MCF 10A (cell line): ENCODE results near the gene GLI2. TPM values are rescaled to one million over a fixed set of nuclear protein-coding genes. Genes with fewer than 3 reads are reported as not detected.

ENCODE experiments used
- BruUV-seq: library from RNA; stranded (reverse); fragments of 400-500 nt; replicated peaks from 2 replicates; lab custom pipeline; 2021; lab: Mats Ljungman, UMichigan
- CTCF ChIA-PET: fragments of 300-600 bp; sonication (Branson Sonifier 250); formaldehyde crosslinking; extraction: SDS; loops from one replicate; lab custom pipeline; 2021; ENCODE audit warnings: antibody characterized with exemption, inconsistent platforms; lab: Yijun Ruan, JAX
- POLR2A ChIA-PET: fragments of 300-600, 350-650 bp; sonication (Branson Sonifier 250); formaldehyde crosslinking; extraction: SDS; loops from one replicate; lab custom pipeline; 2020; ENCODE audit warnings: antibody characterized with exemption, inconsistent platforms; lab: Yijun Ruan, JAX
- DNase-seq: peaks from one replicate; pipeline ENCODE4 v3.0.0-alpha.2; 2018; ENCODE audit not compliant: unreplicated experiment
- H3K27ac Mint-ChIP-seq: one replicate; pipeline ENCODE4 v1.8.0; 2022; ENCODE audit warnings: mild to moderate bottlenecking, low read depth, mixed read lengths; ENCODE audit not compliant: unreplicated experiment
- H3K27me3 Mint-ChIP-seq: one replicate; pipeline ENCODE4 v1.8.0; 2022; ENCODE audit warnings: mixed read lengths; ENCODE audit not compliant: insufficient read depth, unreplicated experiment
- H3K36me3 Mint-ChIP-seq: one replicate; pipeline ENCODE4 v1.8.0; 2022; ENCODE audit warnings: mild to moderate bottlenecking, moderate library complexity, mixed read lengths; ENCODE audit not compliant: insufficient read depth, unreplicated experiment
- H3K4me1 Mint-ChIP-seq: one replicate; pipeline ENCODE4 v1.8.0; 2022; ENCODE audit warnings: mixed read lengths; ENCODE audit not compliant: insufficient read depth, unreplicated experiment
- H3K4me3 Mint-ChIP-seq: one replicate; pipeline ENCODE4 v1.8.0; 2022; ENCODE audit warnings: mild to moderate bottlenecking, moderate library complexity, mixed read lengths; ENCODE audit not compliant: unreplicated experiment
- H3K9me3 Mint-ChIP-seq: one replicate; pipeline ENCODE4 v1.8.0; 2022; ENCODE audit warnings: mixed read lengths; ENCODE audit not compliant: unreplicated experiment
- CTCF ChIP-seq: fragments of 200-600 bp; IDR thresholded peaks from one replicate; pipeline ENCODE4 v1.8.0; 2022; ENCODE audit warnings: antibody characterized with exemption, mild to moderate bottlenecking; ENCODE audit not compliant: unreplicated experiment
- intact Hi-C: fragments of 100-400 bp; cut with micrococcal nuclease; formaldehyde crosslinking; loops from 2 replicates; pipeline ENCODE4 v1.14.1; 2022
- total RNA-seq: library from RNA; stranded (reverse); gene quantifications from 2 replicates; pipeline ENCODE4 v1.2.3, GENCODE V29; 2022

Gene GLI2
- total RNA-seq, 1 experiment from 2014 or later: 0.61 TPM

- Mint-ChIP-seq H3K27ac (no peak overlapping the region), H3K9me3 (no peaks in the 10 kb centered on the region), H3K4me1 (peaks cover 8% of the 10 kb centered on the region), H3K36me3 (no peaks in the 10 kb centered on the region), H3K4me3 (no peak overlapping the region), H3K27me3 (no peaks in the 10 kb centered on the region)
- BruUV-seq: no TSS peak
- ChIA-PET POLR2A (no interaction called here), CTCF (no interaction called here)
- TF ChIP-seq CTCF: no peak
- DNase-seq: no peak
- intact Hi-C loops: loop anchor here (10.0 kb wide), 1 partner anchor 64 kb away; no protein-coding TSS in a partner anchor
Measured at GRCh38 chr2:120731175-120731574, 4.5 kb upstream of the GLI2 start.

GRCh38 chr2:120732506-120733237, 3.0 kb upstream of the GLI2 start:
- ChIA-PET POLR2A (no interaction called here), CTCF (interaction anchor here (0.7 to 1.3 kb wide), 6 partner anchors 37 to 347 kb away, joined by 3 to 9 read pairs (median 4); no protein-coding TSS in a partner anchor)
- DNase-seq: no peak
- H3K9me3 Mint-ChIP-seq: no peaks in the 10 kb centered on the region
- no peaks in the 10 kb centered on the region for H3K36me3 Mint-ChIP-seq
- no peak for TF ChIP-seq CTCF
- BruUV-seq: no TSS peak
- H3K27me3 Mint-ChIP-seq: peaks cover 12% of the 10 kb centered on the region
- no peak overlapping the region for H3K27ac Mint-ChIP-seq
- intact Hi-C loops: loop anchor here (10.0 kb wide), 1 partner anchor 62 kb away; no protein-coding TSS in a partner anchor
- no peak overlapping the region for H3K4me3 Mint-ChIP-seq
- H3K4me1 Mint-ChIP-seq: peaks cover 8% of the 10 kb centered on the region

DNA sequence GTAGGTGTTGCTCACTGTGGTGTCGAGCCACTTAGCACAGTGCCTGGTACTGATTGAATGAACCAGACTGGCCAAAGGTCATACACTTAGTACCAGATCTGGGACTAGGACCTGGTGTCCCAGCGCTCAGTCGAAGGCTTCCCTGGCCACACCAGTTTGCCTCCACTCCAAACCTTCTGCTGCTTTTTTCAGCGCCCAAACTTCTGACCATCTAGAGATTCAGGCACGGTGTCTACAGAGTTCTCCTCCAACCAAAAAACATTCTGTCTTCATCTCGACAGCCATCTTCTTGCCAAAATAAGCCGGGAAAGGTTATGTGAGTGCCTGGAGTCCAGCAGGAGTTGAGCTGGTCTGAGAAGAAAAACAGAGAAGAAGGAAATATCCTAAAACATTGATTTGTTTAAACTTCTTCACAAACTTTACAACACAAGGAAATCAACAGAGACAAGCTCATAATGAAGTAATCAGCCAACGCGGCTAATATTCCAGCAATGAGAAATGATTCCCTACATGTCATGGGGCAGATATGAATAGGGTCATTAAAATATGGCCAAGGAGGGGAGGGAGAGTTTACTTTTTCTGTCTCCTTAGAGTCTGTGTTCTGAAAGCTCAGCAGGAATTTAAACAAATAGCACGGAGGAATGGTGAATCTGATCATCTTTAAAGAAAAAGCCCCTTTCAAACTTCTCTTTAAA, 2.3 kb upstream of the GLI2 start:
- no peak for TF ChIP-seq CTCF
- Mint-ChIP-seq H3K9me3 (no peaks in the 10 kb centered on the region), H3K36me3 (no peaks in the 10 kb centered on the region), H3K27ac (no peak overlapping the region), H3K4me1 (peaks cover 8% of the 10 kb centered on the region), H3K27me3 (peaks cover 17% of the 10 kb centered on the region), H3K4me3 (peak overlapping the region; percentile 33)
- ChIA-PET POLR2A (interaction anchor here (0.6 kb wide), 1 partner anchor 21 kb away, joined by 3 read pairs; no protein-coding TSS in a partner anchor), CTCF (interaction anchor here (0.7 to 1.3 kb wide), 6 partner anchors 37 to 346 kb away, joined by 3 to 9 read pairs (median 4); no protein-coding TSS in a partner anchor)
- DNase-seq: no peak
- no TSS peak for BruUV-seq
- intact Hi-C loops: loop anchor here (10.0 kb wide), 1 partner anchor 61 kb away; no protein-coding TSS in a partner anchor
